ENCODE data around the gene BDKRB2. TPM values are rescaled to one million over a fixed set of nuclear protein-coding genes. Genes with fewer than 3 reads are reported as not detected.

Gene BDKRB2
- total RNA-seq, 2 experiments from 2014 or later: not detected

DNA sequence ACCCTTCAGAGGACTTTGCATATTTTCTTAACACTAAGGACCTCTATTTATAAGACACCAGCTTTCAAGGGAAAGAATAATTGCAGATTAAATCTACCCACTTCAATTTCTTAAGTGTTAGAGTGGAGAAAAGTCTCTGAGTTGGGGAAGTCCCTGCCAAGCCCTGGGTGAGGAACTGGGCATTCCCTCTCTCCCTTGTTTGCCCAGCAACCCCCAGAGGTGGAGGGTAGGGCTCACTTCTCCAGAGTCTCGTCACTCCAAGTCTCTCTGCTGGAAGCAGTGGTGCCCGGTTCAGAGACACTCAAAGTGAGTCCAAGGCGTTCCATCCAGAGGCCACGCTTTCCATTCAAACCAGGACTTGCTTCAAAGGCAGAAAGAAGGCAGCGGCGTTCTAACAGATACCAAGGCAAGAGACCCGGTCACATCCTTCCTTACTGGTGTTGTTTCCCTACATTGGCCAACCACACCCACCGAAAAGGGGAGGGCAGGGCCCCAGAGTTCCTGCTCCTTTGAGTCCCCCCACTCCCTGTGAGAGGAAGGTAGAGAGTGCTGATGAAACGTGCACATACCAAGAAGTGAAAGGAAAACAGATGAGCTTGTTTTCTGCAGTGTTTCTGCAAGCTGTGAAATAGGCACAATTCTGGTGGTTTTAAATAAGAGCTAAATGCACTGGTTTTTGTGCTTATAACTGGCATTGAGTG lies 6.1 kb upstream of the BDKRB2 start:
- H3K27ac Mint-ChIP-seq: no peak overlapping the region
- no peak for DNase-seq
- CTCF ChIA-PET: no interaction called here
- H3K36me3 Mint-ChIP-seq (ENCODE audit: low read depth): no peaks in the 10 kb centered on the region
- peak overlapping the region; percentile 41 for H3K4me3 Mint-ChIP-seq
- peaks cover 3% of the 10 kb centered on the region for H3K27me3 Mint-ChIP-seq
- POLR2A ChIA-PET: no interaction called here
- peaks cover 13% of the 10 kb centered on the region for H3K4me1 Mint-ChIP-seq
- H3K9me3 Mint-ChIP-seq: no peaks in the 10 kb centered on the region

DNA sequence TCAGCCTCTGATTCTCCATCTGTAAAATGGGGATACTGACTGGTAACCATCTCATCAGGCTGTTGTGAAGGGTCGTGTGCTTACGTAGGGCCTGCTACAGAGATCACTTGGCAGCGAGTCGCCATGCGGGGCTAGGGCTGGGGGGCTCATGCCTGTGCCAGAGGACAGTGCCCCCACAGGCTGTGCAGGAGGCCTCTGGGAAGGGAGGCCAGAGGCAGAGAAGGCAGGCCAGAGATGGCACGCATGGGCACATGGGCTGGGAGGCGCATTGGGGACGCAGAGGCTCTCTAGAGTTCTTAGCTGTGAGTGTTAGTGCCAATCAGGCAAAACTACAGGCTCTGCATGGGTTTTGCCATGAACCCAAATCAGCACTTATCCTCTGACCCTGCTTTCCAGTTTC lies 3.5 kb upstream of the BDKRB2 start:
- no peak overlapping the region for H3K27ac Mint-ChIP-seq
- H3K36me3 Mint-ChIP-seq (ENCODE audit: low read depth): no peaks in the 10 kb centered on the region
- ChIA-PET POLR2A (no interaction called here), CTCF (no interaction called here)
- no peaks in the 10 kb centered on the region for H3K9me3 Mint-ChIP-seq
- H3K4me3 Mint-ChIP-seq: no peak overlapping the region
- peaks cover 13% of the 10 kb centered on the region for H3K27me3 Mint-ChIP-seq
- no peak for DNase-seq
- H3K4me1 Mint-ChIP-seq: peaks cover 17% of the 10 kb centered on the region

DNA sequence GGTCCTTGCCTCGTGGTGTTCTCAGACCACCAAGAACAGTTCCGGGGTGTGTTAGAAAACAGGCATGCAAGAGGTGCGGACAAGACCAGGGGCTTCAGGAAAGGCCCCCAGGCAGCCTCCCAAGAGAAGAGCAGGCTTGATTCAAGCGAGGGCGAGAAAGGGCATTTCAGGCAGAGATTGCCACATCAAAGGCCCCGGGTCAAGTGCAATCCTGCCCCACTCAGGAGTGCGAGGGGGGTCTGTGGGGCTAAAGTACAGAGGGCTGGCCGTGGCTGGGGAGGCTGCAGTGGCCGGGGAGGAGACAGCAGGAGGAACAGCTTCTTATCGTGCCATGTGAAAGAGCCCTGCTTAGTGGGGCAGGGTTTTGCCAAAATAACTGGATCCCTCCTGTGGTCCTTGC lies 2.7 kb upstream of the BDKRB2 start:
- no peaks in the 10 kb centered on the region for H3K9me3 Mint-ChIP-seq
- H3K36me3 Mint-ChIP-seq (ENCODE audit: low read depth): no peaks in the 10 kb centered on the region
- peaks cover 13% of the 10 kb centered on the region for H3K4me1 Mint-ChIP-seq
- ChIA-PET POLR2A (no interaction called here), CTCF (no interaction called here)
- DNase-seq: no peak
- H3K27ac Mint-ChIP-seq: no peak overlapping the region
- H3K4me3 Mint-ChIP-seq: no peak overlapping the region
- peaks cover 13% of the 10 kb centered on the region for H3K27me3 Mint-ChIP-seq

DNA sequence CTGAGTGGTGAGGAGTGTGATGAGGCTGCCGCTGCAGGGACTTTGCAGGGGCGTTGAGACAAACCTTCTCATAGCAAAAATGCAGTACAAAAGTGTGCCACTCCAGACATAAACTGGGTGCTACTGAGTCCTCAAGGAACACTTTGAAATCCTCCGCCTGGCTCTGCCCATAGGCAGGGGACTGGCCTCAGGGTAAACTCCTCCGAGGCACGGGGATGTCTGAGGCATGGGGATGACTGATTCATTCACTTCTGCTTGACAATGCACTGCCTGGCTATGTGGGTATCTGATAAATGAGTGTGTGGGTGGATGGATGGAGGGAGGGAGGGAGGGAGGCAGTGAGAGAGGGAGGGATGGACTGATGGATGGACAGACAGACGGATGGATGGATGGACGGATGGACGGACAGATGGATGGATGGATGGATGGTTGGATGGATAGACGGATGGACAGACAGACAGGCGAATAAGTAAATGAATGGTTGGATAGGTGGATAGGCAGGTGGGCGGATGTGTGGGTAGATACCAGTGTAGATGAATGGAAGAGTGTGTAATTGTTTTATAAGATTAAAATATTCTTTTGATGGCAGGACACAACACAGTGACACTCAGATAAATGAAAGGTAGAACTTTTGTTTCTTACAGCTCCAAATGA lies 2.1 kb upstream of the BDKRB2 start:
- CTCF ChIA-PET: no interaction called here
- peaks cover 13% of the 10 kb centered on the region for H3K4me1 Mint-ChIP-seq
- POLR2A ChIA-PET: no interaction called here
- peaks cover 13% of the 10 kb centered on the region for H3K27me3 Mint-ChIP-seq
- H3K36me3 Mint-ChIP-seq (ENCODE audit: low read depth): no peaks in the 10 kb centered on the region
- no peak overlapping the region for H3K4me3 Mint-ChIP-seq
- no peak overlapping the region for H3K27ac Mint-ChIP-seq
- no peaks in the 10 kb centered on the region for H3K9me3 Mint-ChIP-seq
- no peak for DNase-seq

DNA sequence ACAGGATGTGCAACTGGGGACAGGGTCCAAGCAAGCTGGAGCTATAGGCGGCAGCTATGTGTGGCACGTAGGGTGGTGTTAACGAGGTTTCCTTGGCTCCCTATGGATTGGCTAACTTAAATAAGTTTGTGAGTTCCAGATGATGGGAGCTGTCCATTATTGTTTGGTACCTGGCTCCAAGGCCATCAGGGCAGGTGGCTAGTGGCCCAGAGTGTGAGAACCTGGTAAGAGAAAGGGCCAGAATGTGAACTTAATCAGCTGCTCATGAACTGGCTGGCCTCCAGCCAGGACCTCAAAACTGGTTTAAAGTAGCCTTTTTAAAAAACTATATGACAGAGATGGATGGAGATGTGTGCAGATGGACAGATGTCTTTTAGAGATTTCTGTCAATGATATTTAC lies 1.5 kb upstream of the BDKRB2 start:
- Mint-ChIP-seq H3K4me1 (peaks cover 13% of the 10 kb centered on the region), H3K4me3 (no peak overlapping the region), H3K27ac (no peak overlapping the region), H3K27me3 (peaks cover 13% of the 10 kb centered on the region), H3K36me3 (ENCODE audit: low read depth) (no peaks in the 10 kb centered on the region), H3K9me3 (no peaks in the 10 kb centered on the region)
- ChIA-PET POLR2A (no interaction called here), CTCF (no interaction called here)
- no peak for DNase-seq

DNA sequence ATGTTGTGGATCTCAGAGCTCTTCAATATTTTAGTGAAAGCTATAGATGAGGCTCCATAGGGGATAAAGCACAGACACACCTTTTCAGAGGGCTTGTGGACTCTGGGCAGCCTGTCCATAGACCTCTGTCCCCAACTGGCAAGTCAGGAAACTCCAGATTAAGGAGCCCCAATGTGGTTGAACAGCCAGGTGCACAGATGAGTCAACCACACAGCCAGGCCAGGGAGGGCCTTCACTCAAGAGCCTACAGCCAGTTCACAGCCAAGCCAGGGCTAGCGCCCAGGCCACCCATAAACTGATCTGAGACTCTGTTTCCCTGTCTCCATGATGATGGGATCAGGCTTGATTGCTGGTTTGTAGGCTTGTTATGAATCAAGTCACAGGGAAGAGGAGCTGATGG lies 1.0 kb upstream of the BDKRB2 start:
- Mint-ChIP-seq H3K36me3 (ENCODE audit: low read depth) (no peaks in the 10 kb centered on the region), H3K27ac (no peak overlapping the region), H3K4me1 (peaks cover 9% of the 10 kb centered on the region), H3K27me3 (peaks cover 13% of the 10 kb centered on the region), H3K4me3 (no peak overlapping the region), H3K9me3 (no peaks in the 10 kb centered on the region)
- DNase-seq: no peak
- ChIA-PET POLR2A (no interaction called here), CTCF (no interaction called here)

DNA sequence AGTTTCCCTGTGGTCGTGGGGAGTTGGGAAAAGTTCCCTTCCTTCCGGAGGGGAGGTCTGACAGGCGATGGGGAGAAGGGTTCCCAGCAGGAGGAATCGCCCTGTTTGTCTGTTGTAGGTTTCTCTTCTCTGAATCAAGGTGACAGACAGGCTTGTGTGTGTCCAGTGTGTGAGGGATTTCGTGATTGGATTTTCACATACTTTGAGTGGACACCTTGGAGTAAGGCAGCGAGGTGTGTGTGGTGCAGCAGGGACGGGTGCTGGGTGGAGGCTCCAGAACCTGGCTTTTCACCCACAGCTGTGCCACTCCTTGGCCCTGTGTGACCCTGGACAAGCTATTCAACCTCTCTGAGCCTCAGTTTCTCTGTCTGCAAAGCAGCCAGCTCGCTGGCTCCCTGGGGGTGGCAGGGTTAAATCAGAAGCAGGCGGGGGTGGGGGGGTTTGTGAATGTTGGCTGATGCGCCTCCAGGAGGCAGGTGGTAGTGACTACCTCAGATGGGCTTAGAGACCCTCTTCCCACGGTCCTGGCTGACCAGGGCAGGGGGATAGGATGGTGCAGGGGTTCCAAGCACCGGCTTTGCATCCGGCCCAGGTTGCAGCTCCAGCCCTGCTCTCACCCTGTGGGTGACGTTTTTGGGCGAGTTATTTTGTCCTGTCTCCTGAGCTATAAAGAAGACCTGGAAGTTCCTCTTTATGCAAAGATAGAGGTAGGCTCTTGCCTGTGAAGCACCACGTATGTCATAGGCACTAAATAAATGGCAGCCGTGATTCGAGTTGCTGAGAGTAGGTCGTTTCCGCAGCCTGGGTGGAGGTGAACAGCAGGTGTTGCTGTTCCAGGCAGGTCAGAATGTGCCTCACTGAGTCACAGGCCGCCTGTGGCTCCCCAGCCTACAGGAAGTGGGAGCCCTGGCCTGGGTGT lies 679 bp downstream of the BDKRB2 start:
- CTCF ChIA-PET: no interaction called here

DNA sequence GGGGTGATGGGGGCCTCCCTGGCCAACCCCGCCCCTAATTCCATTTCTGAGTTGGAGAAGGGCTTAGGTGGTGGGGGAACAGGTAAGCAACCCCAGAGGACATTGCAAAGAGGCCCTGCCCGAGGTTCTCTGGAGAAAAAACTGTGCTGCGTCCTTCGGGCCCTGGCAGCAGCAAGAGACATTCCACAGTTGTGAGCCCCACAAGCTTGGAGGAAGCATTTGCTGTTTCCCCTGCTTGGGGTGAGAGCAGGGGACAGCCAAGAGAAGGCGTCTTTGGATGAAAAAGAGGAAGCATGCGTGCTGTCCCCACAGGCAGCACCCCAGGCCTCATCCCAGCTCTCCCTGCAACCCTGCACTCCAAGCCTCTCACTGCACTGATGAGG lies 1.3 kb downstream of the BDKRB2 start:
- H3K9me3 Mint-ChIP-seq: no peaks in the 10 kb centered on the region
- H3K4me1 Mint-ChIP-seq: peaks cover 4% of the 10 kb centered on the region
- no peak overlapping the region for H3K27ac Mint-ChIP-seq
- H3K36me3 Mint-ChIP-seq (ENCODE audit: low read depth): no peaks in the 10 kb centered on the region
- no peak overlapping the region for H3K4me3 Mint-ChIP-seq
- H3K27me3 Mint-ChIP-seq: peaks cover 13% of the 10 kb centered on the region
- ChIA-PET POLR2A (no interaction called here), CTCF (no interaction called here)
- no peak for DNase-seq

More for the DNA sequence above, 679 bp downstream of the BDKRB2 start:
- POLR2A ChIA-PET: no interaction called here
- Mint-ChIP-seq H3K27ac (no peak overlapping the region), H3K4me1 (peaks cover 4% of the 10 kb centered on the region), H3K9me3 (no peaks in the 10 kb centered on the region), H3K27me3 (peaks cover 13% of the 10 kb centered on the region), H3K4me3 (no peak overlapping the region), H3K36me3 (ENCODE audit: low read depth) (no peaks in the 10 kb centered on the region)
- DNase-seq: no peak

DNA sequence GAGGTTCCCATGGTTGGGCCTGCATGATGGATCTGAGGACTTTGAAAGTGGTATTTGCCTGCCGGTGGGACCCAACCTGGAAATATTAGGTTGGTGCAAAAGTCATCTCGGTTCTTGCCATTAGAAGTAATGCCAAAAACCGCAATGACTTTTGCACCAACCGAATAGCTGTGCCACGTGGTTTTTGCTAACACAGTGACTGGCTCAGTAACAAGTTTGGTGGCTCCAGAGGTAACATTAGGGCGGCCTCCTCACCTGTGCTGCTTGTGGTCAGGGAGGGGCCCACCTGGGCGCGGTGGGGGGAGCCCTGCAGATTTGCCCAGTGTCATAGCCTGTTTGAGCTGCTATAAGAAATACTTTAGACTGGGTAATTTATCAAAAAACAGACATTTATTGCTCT lies 1.8 kb downstream of the BDKRB2 start:
- peaks cover 13% of the 10 kb centered on the region for H3K27me3 Mint-ChIP-seq
- POLR2A ChIA-PET: no interaction called here

DNA sequence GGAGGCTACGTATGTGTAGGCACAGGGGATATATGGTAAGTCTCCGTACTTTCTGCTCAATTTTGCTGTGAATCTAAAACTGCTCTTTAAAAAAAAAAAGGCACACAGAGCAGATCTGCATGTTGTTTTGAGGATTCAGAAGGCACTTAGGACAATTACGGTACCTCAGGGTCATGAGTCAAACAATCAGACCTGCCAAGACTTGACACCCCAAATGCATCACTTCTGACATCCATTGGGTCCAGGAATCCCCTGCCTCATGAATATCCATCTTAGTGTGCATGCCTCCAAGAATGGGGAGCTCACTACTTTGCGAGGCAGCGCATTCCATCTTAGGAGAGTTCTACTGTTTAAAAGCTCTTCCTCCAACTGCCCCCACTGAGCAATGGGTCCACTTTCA lies 3.0 kb downstream of the BDKRB2 start:
- CTCF ChIA-PET: no interaction called here
- POLR2A ChIA-PET: no interaction called here
- peaks cover 3% of the 10 kb centered on the region for H3K9me3 Mint-ChIP-seq
- peaks cover 4% of the 10 kb centered on the region for H3K4me1 Mint-ChIP-seq
- H3K27ac Mint-ChIP-seq: no peak overlapping the region
- H3K4me3 Mint-ChIP-seq: no peak overlapping the region
- DNase-seq: no peak
- no peaks in the 10 kb centered on the region for H3K36me3 Mint-ChIP-seq (ENCODE audit: low read depth)
- H3K27me3 Mint-ChIP-seq: peaks cover 13% of the 10 kb centered on the region

More for the DNA sequence above, 1.8 kb downstream of the BDKRB2 start:
- Mint-ChIP-seq H3K9me3 (no peaks in the 10 kb centered on the region), H3K4me1 (peaks cover 4% of the 10 kb centered on the region), H3K27ac (no peak overlapping the region), H3K36me3 (ENCODE audit: low read depth) (no peaks in the 10 kb centered on the region), H3K4me3 (no peak overlapping the region)
- CTCF ChIA-PET: interaction anchor here (0.5 kb wide), 1 partner anchor 939 kb away, joined by 3 read pairs; no protein-coding TSS in a partner anchor
- no peak for DNase-seq

DNA sequence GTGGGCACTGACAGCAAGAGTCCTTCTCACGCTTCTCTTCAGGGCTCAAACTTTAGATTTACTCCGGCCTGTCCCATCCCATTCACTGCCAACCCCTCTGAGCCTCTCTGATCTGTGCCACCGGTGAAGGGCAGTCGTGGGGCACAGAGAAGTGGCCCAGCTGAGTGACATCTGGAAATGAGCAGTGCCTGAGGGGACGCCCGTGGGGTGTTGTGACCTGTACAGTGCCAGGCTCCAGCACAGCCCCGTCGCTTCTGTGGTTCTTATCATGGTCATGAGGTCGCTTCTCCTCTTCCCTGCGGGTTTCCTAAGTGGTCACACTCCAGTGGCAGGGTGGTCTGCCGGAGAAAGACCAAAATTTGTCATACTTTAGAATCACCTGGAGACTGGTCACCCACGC lies 4.1 kb downstream of the BDKRB2 start:
- ChIA-PET CTCF (no interaction called here), POLR2A (no interaction called here)
- H3K4me1 Mint-ChIP-seq: peaks cover 4% of the 10 kb centered on the region
- H3K27me3 Mint-ChIP-seq: peaks cover 9% of the 10 kb centered on the region
- DNase-seq: no peak
- H3K4me3 Mint-ChIP-seq: no peak overlapping the region
- no peaks in the 10 kb centered on the region for H3K36me3 Mint-ChIP-seq (ENCODE audit: low read depth)
- H3K9me3 Mint-ChIP-seq: peaks cover 3% of the 10 kb centered on the region
- no peak overlapping the region for H3K27ac Mint-ChIP-seq

DNA sequence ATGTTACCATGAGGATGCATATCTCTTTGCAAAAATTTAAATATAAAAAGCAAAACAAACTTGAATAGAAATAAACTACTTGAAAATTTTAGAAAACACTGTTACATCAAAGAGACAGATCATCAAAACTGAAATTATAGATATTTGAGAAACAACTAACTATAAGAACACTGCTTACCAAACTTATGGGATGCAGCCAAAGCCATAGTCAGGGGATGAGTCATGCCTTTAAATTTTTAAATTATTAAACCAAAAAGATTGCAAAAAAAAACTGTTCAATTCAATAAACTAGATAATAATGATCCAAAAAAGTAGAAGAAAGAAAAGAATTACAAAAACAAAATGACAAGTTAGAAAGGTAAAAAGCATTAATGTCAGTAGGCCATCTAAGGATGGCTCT lies 7.5 kb downstream of the BDKRB2 start:
- CTCF ChIA-PET: no interaction called here
- no peaks in the 10 kb centered on the region for H3K36me3 Mint-ChIP-seq (ENCODE audit: low read depth)
- POLR2A ChIA-PET: no interaction called here
- no peak overlapping the region for H3K4me3 Mint-ChIP-seq
- no peak overlapping the region for H3K27ac Mint-ChIP-seq
- peaks cover 3% of the 10 kb centered on the region for H3K9me3 Mint-ChIP-seq
- no peaks in the 10 kb centered on the region for H3K4me1 Mint-ChIP-seq
- no peaks in the 10 kb centered on the region for H3K27me3 Mint-ChIP-seq
- no peak for DNase-seq

DNA sequence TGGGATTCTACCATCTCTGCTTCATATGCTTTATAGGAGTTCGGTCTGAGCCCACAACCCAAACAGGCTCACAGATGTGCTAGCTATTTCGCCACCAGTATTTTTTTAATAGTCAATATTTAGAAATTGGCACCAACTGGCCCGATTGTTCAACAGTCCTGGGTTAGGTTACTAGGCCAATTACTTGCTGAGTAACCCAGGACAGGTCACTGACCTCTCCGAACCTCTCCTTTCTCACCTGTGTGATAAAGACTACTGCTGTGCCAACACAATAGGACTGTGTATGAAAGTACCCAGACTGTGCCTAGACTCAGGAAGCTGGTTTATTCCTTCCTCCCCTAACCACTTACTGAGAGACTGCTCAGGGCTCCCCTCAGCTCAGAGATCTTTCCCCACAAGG lies 8.3 kb downstream of the BDKRB2 start:
- no peak for DNase-seq
- ChIA-PET CTCF (no interaction called here), POLR2A (no interaction called here)
- H3K9me3 Mint-ChIP-seq: peaks cover 3% of the 10 kb centered on the region
- no peak overlapping the region for H3K27ac Mint-ChIP-seq
- no peaks in the 10 kb centered on the region for H3K36me3 Mint-ChIP-seq (ENCODE audit: low read depth)
- no peaks in the 10 kb centered on the region for H3K27me3 Mint-ChIP-seq
- H3K4me1 Mint-ChIP-seq: no peaks in the 10 kb centered on the region
- no peak overlapping the region for H3K4me3 Mint-ChIP-seq
